NCI-H2029 treated with DMSO at 0.1 percent for 48 hours (cell line): Measurements from ENCODE around the gene FAM236C.
"Not testable (repeated sequence)": the region's sequence is repeated elsewhere in the genome, so short reads cannot be mapped to it uniquely, and the experiment has no call there.

Source experiments
- DNase-seq: peaks from one replicate; lab custom pipeline; 2025; lab: John Stamatoyannopoulos, UW

Gene FAM236C

DNA sequence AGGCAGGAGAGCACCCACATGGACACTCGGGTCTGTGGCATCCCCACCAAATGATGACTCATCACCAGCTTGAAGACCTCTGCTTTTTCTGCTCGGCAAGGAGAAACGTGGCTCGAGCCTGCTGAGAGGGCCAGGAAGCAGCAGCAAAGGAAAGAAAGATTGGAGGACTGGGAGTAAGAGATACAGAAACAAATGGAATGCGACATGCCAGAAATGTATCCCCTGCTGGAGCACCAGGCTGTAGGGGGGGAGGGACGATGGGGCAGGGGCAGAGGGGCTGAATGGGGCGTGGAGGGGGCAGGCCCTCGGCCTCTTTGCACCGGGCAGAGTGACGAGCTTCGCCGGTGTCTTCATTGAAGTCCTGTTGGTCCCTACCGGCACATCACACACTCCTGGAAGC lies at the start of gene FAM236C:
Gene FAM236C, plus strand, starts transcription at position 301 of the 400 bp plus-strand sequence. CDS start 100 bp downstream, outside the sequence.
- not testable (repeated sequence) for DNase-seq

DNA sequence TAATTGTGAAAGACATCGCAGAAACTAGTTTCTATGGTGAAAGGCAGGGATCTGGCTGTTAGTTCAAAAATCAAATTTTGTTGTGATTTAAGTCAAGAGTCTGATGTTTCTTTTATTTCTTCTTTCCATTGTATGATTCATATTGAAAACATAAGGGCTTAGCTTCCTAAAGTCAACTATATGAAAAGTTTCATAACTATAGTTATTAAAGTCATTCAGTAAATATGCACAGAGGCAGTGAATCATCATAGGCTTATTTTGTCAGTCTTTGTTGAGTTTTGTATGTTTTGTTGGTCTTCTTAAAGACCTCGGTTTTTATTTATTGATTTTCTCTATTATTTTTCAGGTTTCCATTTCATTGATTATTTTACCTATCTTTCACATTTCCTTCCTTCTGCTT lies 29.5 kb upstream of the FAM236C start:
- not testable (repeated sequence) for DNase-seq

DNA sequence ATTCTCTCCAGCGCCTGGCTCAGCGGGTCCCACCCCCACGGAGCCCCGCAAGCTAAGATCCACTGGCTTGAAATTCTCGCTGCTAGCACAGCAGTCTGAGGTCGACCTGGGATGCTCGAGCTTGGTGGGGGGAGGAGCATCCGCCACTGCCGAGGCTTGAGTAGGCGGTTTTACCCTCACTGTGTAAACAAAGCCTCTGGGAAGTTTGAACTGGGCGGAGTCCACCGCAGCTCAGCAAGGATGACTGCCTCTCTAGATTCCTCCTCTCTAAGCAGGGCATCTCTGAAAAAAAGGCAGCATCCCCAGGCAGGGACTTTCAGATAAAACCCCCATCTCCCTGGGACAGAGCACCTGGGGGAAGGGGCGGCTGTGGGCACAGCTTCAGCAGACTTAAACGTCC lies 22.7 kb upstream of the FAM236C start:
- DNase-seq = not testable (repeated sequence)

DNA sequence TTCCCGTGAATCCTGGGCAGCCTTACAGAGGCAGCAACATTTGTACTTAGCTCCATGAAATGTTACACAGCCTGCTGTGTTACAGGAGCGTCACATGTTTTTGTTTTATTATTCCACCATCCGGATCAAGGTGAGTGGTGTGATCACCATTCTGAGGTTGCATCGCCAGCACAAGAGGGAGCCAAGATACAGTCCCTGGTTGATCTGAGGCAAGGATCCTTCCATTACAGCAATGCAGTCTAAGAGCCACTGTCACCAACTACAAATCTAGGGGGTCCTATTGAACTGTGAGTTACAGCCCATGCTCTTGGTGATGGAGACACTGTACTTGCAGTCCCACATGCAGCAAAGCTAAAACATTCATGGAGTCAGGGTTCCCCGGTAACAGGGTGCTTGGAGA lies 3.7 kb downstream of the FAM236C start:
- DNase-seq = not testable (repeated sequence)

DNA sequence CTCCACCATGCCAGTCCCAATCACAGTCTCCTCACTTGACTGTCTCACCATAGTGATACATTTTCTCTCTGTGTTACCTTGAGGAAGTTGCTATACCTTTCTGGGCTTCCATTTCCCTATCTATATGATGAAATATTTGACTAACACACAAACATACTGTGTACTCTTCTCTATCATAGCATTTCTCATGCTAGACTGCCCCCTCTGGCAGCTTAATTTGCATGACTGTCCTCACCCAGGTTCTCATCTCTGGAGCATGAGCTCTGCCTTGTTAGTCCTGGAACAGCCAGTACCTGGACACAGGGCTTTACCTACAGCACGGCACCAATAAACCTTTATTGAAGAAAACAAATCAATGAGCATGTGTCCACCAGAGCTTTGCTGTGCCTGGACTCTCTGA lies 19.9 kb downstream of the FAM236C start:
- DNase-seq = not testable (repeated sequence)

DNA sequence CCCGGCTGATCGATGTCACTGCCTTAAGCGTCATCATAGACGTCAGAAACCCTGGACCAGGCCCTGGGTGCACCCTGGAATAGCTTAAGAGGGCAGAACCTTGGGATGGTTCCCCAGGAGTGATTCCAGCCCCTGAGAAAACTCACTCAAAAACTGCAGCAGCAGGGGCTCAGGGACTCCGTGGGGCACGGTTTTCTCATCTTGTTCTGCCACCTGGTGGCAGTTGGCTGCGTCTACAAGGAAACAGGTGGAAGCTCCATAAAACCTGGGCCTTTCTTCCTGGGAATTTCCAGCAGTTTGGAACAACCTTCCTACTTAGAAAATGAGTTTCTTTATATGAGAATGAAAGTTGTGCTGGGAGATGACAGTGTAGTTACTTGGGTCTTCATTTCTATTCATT lies 24.0 kb downstream of the FAM236C start:
- DNase-seq = not testable (repeated sequence)

DNA sequence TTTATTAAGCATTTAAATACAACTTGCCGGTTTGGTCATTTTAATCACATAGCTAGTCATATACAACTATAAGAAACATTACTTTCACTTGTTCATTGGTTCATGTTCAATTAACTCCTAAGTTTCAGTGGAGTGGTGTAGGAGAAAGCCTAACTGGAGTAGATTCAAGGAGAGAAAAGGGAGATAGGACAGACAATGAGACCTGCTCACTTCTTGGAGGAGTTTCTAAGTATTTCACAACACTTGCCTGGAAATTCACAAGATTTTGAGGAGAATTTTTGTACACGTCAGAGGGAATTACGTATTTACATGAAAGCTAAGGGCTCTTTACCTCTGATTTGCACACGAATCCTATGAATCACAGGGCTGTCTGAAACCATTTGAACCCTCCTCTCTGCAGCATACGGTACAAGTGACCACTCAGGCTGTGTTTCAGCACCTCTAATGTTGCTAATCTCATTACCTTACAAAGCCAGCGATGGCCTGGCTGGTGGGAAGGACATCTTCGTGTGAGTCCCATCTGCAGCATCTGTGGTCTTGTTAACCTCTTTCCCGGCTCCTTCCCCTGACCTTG lies 24.6 kb downstream of the FAM236C start:
- DNase-seq = not testable (repeated sequence)

DNA sequence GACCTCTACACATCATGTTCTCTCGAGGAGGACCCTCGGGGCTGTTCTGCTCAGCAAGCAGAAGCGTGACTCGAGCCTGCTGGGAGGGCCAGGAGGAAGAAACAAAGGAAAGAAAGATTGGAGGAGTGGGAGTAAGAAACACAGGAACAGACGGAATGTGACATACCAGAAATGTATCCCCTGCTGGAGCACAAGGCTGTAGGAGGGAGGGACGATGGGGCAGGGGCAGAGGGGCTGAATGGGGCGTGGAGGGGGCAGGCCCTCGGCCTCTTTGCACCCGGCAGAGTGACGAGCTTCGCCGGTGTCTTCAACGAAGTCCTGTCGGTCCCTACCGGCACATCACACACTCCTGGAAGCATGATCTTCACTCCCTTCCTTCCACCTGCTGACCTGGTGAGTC lies 25.5 kb downstream of the FAM236C start, which contains the start of gene FAM236A:
Gene FAM236A, plus strand, starts transcription at position 301 of the 400 bp plus-strand sequence. Its CDS starts 57 bp downstream, at position 358.
- DNase-seq = not testable (repeated sequence)

DNA sequence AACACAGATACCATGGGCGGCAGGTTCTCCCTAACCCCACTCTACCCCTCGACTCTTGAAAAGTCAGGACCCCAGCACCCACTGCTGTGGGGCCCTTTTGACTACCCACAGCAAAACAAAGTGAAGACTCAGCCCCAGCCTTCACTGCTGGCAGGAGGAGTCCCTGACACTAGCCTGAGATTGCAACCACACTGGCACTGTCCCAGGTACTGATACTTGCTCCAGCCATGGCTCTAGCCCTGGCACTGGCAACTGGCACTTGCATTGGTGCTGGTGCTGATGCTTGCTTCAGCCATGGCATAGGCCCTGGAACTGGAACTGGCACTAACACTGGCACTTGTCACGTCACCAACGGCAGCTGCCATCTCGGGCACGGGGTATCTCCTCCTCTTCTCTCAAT lies 29.9 kb downstream of the FAM236C start:
- not testable (repeated sequence) for DNase-seq

DNA sequence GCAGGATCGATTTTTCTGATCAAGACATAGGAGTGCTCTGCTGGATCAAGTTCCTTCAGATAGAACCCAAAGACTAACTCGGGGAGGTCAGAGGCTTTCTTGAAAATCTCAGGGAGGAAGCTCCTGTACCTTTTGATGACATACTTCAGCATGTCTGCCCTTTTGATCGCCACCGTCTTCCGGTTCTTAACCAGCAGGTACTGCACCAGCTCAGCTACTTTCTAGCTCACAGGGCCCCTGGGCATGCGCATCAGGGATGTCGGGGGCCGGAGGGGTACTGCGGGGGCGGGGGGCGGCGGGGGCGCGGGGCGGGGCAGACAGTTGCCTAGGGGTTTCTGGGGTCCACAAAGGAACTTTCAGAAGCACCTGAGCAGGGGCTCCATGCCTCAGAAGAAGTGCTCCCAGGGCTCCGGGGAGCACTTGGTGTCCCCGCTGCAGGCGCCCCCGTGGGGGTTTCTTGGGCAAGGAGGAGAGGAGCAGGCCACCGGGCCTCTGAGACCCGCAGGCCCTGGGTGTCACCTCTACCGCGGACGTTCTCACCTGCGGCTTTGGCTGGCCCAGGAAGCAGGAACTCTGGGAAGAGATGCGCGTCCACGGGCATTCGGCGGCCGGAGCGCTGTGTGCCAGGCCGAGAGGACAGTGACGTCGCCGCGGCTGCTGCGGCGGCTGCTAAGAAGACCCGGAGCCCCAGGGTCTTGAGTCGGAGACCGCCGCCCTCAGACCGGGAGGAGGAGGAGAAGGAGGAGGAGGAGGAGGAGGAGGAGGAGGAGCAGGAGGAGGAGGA lies 30.8 kb downstream of the FAM236C start:
- not testable (repeated sequence) for DNase-seq

DNA sequence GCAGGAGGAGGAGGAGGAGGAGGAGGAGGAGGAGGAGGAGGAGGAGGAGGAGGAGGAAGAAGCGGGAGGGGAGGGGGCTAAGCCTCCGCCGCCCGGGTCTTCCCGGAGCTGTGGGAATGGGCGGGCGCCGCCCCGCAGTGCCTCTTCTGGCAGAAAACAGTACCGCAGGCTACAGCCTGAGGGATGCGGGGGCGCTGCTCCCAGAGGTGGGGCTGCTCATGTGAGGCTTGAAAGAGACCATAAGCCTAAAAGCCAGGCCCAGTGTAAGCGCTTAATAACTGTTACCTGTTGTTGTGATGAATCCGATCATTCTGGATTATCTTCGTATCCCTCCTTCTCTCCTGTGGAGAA lies 31.4 kb downstream of the FAM236C start, which contains the start of gene DMRTC1:
Gene DMRTC1, minus strand, starts transcription at position 19 of the 351 bp plus-strand sequence. CDS start 68,143 bp downstream, outside the sequence.
- not testable (repeated sequence) for DNase-seq

DNA sequence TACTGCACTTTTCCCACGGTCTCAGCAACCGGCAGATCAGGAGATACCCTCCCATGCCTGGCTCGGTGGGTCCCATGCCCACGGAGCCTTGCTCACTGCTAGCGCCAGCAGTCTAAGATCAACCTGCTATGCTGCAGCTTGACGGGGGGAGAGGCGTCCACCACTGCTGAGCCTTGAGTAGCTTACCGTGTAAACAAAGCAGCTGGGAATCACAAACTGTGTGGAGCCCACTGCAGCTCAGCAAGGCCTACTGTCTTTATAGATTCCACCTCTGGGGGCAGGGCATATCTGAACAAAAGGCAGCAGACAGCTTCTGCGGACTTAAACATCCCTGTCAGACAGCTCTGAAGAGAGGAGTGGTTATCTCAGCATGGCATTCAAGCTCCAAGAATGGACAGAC lies 47.6 kb downstream of the FAM236C start:
- DNase-seq = not testable (repeated sequence)
